Transverse colon (tissue), 4 donors: ENCODE measurements around the gene TTC28. TPM values are rescaled to one million over a fixed set of nuclear protein-coding genes. Genes with fewer than 3 reads are reported as not detected.

ENCODE experiments used
- DNase-seq: peaks from one replicate; pipeline ENCODE4 v3.0.0-alpha.2; 2019
- H3K27ac ChIP-seq, 4 donors: fragments of 200-600 bp; sonication (generic); 2 replicates each; pipeline ENCODE4 v1.5.1; 2016 to 2018; ENCODE audit warnings: inconsistent platforms in 4 of 4
- H3K27me3 ChIP-seq: fragments of 200-600 bp; sonication (generic); 2 replicates; pipeline ENCODE4 v1.5.1; 2017; ENCODE audit warnings: inconsistent platforms
- H3K36me3 ChIP-seq, 4 donors: fragments of 200-600 bp; sonication (generic); 2 replicates each; pipeline ENCODE4 v1.5.1; 2017 to 2019; ENCODE audit warnings: inconsistent platforms in 4 of 4
- H3K4me1 ChIP-seq, 4 donors: fragments of 200-600 bp; sonication (generic); 2 replicates each; pipeline ENCODE4 v1.5.1; 2017 to 2020; ENCODE audit warnings: inconsistent platforms in 4 of 4
- H3K4me3 ChIP-seq, 4 donors: fragments of 200-600 bp; sonication (generic); 1 replicate in 1 of 4; 2 replicates in 3 of 4; pipeline versions ENCODE4 v1.5.1 to v1.6.1; 2017 to 2019; ENCODE audit warnings: inconsistent platforms in 4 of 4
- H3K9me3 ChIP-seq, 2 donors: fragments of 200-600 bp; sonication (generic); 2 replicates each; pipeline ENCODE4 v1.5.1; 2017 to 2019; ENCODE audit warnings: inconsistent platforms in 2 of 2
- CTCF ChIP-seq, 5 experiments: fragments of 200-600 bp in 3 of 5; fragments of 450-650 bp in 2 of 5; sonication (generic) in 3 of 5; IDR thresholded peaks; 1 replicate in 2 of 5; 2 replicates in 3 of 5; pipeline ENCODE4 v1.5.1; 2016 to 2017; ENCODE audit warnings: antibody characterized with exemption in 5 of 5, inconsistent platforms in 3 of 5, mild to moderate bottlenecking in 2 of 5, moderate library complexity in 1 of 5
- EP300 ChIP-seq: sonication (generic); formaldehyde crosslinking; IDR thresholded peaks from one replicate; pipeline ENCODE4 v1.6.1; 2017; ENCODE audit warnings: antibody characterized with exemption, low read depth
- POLR2A ChIP-seq: fragments of 450-650 bp; IDR thresholded peaks from one replicate; pipeline ENCODE4 v1.6.1; 2016; ENCODE audit warnings: antibody characterized with exemption, mild to moderate bottlenecking, moderate library complexity
- POLR2AphosphoS5 ChIP-seq, 3 donors: sonication (generic); formaldehyde crosslinking; IDR thresholded peaks; one replicate each; pipeline ENCODE4 v1.6.1; 2016; ENCODE audit warnings: antibody characterized with exemption in 3 of 3
- WGBS, 2 donors: methylation state at CpG; one replicate each; pipeline ENCODE4 v1.1.5; 2018; ENCODE audit warnings: low coverage in 1 of 2; 5-methylcytosine and 5-hydroxymethylcytosine counted together
- in situ Hi-C, 4 donors: fragments of 200-750 bp; cut with MboI; loops; one replicate each; pipeline versions ENCODE4 v1.15.0 to v1.15.1; 2017; ENCODE audit warnings: low sequenced_read_pairs in 3 of 4, low pct_ligation_motif_present in 1 of 4, low pct_unique_long_range_greater_than_20kb in 1 of 4
- intact Hi-C: fragments of 100-400 bp; cut with DNase I; formaldehyde crosslinking; loops from one replicate; pipeline ENCODE4 v1.15.1; 2023; ENCODE audit warnings: low total_unique reads
- total RNA-seq, 4 donors: library from RNA; depleted of rRNA; stranded (reverse); fragments of >200 nt; gene quantifications; one replicate each; pipeline ENCODE4 v1.1.0, GENCODE V29; 2016

Gene TTC28
- total RNA-seq, 4 donors from 2014 or later = 7.6 to 84.2 (median 12.4) TPM

DNA sequence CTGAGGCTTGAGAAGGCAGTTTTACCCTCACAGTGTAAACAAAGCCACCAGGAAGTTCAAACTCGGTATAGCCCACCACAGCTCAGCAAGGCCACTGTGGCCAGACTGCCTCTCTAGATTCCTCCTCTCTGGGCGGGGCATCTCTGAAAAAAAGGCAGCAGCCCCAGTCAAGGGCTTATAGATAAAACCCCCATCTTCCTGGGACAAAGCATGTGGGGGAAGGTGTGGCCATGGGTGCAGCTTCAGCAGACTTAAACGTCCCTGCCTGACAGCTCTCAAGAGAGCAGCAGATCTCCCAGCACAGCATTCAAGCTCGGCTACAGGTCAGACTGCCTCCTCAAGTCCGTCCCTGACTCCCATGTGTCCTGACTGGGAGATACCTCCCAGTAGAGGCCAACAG, 69.7 kb downstream of the TTC28 start:
- H3K4me1 ChIP-seq = peaks cover 0 to 17% (median 6%) of the 10 kb centered on the region in 4 donors
- H3K27me3 ChIP-seq = no peaks in the 10 kb centered on the region
- intact Hi-C loops (no loop called here), in situ Hi-C loops (loop anchor here in 3 of 4 donors (10.0 to 25.0 kb wide), 4 partner anchors 225 to 427 kb away; no protein-coding TSS in a partner anchor)
- no peak overlapping the region for H3K27ac ChIP-seq
- H3K9me3 ChIP-seq = no peaks in the 10 kb centered on the region
- no peak for DNase-seq
- WGBS, 2 donors = 80% methylated on average over 5 of the region's 5 CpGs; no CpG with 5 or more reads in 1 of the 2 donors
- H3K4me3 ChIP-seq = no peak overlapping the region
- TF ChIP-seq POLR2AphosphoS5 (IDR thresholded peaks at IDR 0.05) (no peak), EP300 (no peak), CTCF (IDR thresholded peaks at IDR 0.05) (no peak), POLR2A (no peak)
- no peaks in the 10 kb centered on the region for H3K36me3 ChIP-seq

- no peak for DNase-seq
Observed at GRCh38 chr22:28608546-28608945, 71.1 kb downstream of the TTC28 start.

DNA sequence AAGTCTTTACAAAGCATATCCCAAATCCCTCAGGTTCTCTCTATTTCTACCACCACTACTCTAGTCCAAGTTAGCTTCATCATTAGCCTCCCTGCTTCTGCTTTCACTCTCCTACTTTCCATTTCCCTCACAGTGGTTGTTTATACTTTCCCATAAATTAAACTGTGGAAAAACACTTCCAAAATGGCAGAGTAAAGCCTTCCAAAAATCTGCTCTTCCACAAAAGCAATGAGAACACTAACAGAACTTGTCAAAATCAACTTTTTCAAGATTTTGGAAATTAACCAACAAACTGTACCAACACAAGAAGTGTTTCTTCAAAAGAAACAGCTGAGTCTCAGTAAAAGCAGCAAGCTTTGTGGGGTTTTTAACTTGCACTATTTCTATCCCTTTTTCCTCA, 71.8 kb downstream of the TTC28 start:
- in situ Hi-C loops = loop anchor here in 3 of 4 donors (10.0 to 25.0 kb wide), 4 partner anchors 227 to 430 kb away; no protein-coding TSS in a partner anchor
- peaks cover 0 to 17% (median 6%) of the 10 kb centered on the region in 4 donors for H3K4me1 ChIP-seq
- intact Hi-C loops = no loop called here

More at GRCh38 chr22:28608546-28608945, 71.1 kb downstream of the TTC28 start:
- Histone ChIP-seq H3K9me3 (no peaks in the 10 kb centered on the region), H3K4me1 (peaks cover 0 to 17% (median 6%) of the 10 kb centered on the region in 4 donors), H3K27ac (peak overlapping the region; percentile 42 to 61 (median 52)), H3K27me3 (no peaks in the 10 kb centered on the region), H3K36me3 (no peaks in the 10 kb centered on the region), H3K4me3 (no peak overlapping the region)
- intact Hi-C loops (no loop called here), in situ Hi-C loops (loop anchor here in 3 of 4 donors (10.0 to 25.0 kb wide), 4 partner anchors 226 to 429 kb away; no protein-coding TSS in a partner anchor)
- TF ChIP-seq POLR2A (no peak), CTCF (IDR thresholded peaks at IDR 0.05) (no peak)
- 38 to 74% methylated on average over 1 to 2 of the region's 2 CpGs for WGBS, 2 donors

More for the DNA sequence above, 71.8 kb downstream of the TTC28 start:
- peak overlapping the region; percentile 42 to 61 (median 52) for H3K27ac ChIP-seq
- TF ChIP-seq CTCF (IDR thresholded peaks at IDR 0.05) = no peak
- TF ChIP-seq POLR2A = no peak
- no peak for TF ChIP-seq POLR2AphosphoS5 (IDR thresholded peaks at IDR 0.05)
- no peak for TF ChIP-seq EP300
- no peaks in the 10 kb centered on the region for H3K27me3 ChIP-seq
- DNase-seq = no peak
- no peaks in the 10 kb centered on the region for H3K36me3 ChIP-seq
- H3K9me3 ChIP-seq = no peaks in the 10 kb centered on the region
- H3K4me3 ChIP-seq = no peak overlapping the region
